ENCODE data around the gene CDC26.

Gene CDC26

DNA sequence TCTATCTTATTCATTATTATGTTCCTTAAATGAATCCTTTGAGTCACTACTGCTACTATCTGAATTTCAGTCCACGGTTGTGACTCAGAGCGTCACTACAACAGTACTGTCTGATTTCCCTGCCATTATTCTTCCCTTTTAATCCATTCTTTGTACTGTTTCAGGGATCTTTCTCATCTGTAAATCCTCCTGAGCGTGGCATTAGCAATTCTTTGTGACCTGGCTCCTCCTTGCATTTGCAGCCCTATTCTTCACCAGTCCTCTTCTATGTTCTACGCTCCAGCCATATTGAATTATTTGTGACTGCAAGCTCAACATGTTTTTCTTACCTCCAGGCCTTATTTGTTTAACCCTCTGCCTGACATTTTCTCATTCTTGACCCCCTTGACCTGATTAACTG, 6.0 kb upstream of the CDC26 start:
- Histone ChIP-seq H3F3A (ENCODE audit: insufficient read depth) (no peaks in the 10 kb centered on the region), H3K27ac (ENCODE audit: low read depth, low read length) (no peak overlapping the region), H2AFZ (ENCODE audit: low read depth, low read length, severe bottlenecking) (no peak overlapping the region), H3K4me3 (ENCODE audit: insufficient read depth, low read length, poor library complexity, severe bottlenecking) (no peak overlapping the region), H3K9ac (ENCODE audit: low read length) (no peak overlapping the region), H3K4me2 (ENCODE audit: low read depth, low read length, poor library complexity, severe bottlenecking) (no peak overlapping the region), H3K27me3 (ENCODE audit: low read length) (no peaks in the 10 kb centered on the region), H4K20me1 (ENCODE audit: low read depth, low read length) (no peaks in the 10 kb centered on the region; the same call in 1 of the 2 replicates), H3K9me3 (ENCODE audit: insufficient read depth, low read length) (no peaks in the 10 kb centered on the region), H3K79me2 (ENCODE audit: insufficient read depth, low read length) (peaks cover 14% of the 10 kb centered on the region), H3K36me3 (ENCODE audit: low read length) (peaks cover 48% of the 10 kb centered on the region; the same call in 1 of the 2 replicates), H3K9me2 (replicated peaks; ENCODE audit: insufficient read depth, low read length) (no peaks in the 10 kb centered on the region)
- TF ChIP-seq EZH2phosphoT487 (conservative IDR thresholded peaks at IDR 0.05; ENCODE audit: low read length): no peak
- TF ChIP-seq, protein P1, sequence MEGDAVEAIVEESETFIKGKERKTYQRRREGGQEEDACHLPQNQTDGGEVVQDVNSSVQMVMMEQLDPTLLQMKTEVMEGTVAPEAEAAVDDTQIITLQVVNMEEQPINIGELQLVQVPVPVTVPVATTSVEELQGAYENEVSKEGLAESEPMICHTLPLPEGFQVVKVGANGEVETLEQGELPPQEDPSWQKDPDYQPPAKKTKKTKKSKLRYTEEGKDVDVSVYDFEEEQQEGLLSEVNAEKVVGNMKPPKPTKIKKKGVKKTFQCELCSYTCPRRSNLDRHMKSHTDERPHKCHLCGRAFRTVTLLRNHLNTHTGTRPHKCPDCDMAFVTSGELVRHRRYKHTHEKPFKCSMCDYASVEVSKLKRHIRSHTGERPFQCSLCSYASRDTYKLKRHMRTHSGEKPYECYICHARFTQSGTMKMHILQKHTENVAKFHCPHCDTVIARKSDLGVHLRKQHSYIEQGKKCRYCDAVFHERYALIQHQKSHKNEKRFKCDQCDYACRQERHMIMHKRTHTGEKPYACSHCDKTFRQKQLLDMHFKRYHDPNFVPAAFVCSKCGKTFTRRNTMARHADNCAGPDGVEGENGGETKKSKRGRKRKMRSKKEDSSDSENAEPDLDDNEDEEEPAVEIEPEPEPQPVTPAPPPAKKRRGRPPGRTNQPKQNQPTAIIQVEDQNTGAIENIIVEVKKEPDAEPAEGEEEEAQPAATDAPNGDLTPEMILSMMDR (IDR thresholded peaks at IDR 0.05; ENCODE audit: insufficient read depth, low read length, poor library complexity, severe bottlenecking): no peak

- H4K20me1 ChIP-seq (ENCODE audit: low read depth, low read length): no peaks in the 10 kb centered on the region; the same call in 1 of the 2 replicates
- H3F3A ChIP-seq (ENCODE audit: insufficient read depth): peaks cover 6% of the 10 kb centered on the region; the same call in 1 of the 2 replicates
- H3K4me2 ChIP-seq (ENCODE audit: low read depth, low read length, poor library complexity, severe bottlenecking): no peak overlapping the region
- H3K36me3 ChIP-seq (ENCODE audit: low read length): peaks cover 30% of the 10 kb centered on the region; the same call in 1 of the 2 replicates
- TF ChIP-seq, protein P1 (IDR thresholded peaks at IDR 0.05; ENCODE audit: insufficient read depth, low read length, poor library complexity, severe bottlenecking): no peak
- no peak for TF ChIP-seq EZH2phosphoT487 (conservative IDR thresholded peaks at IDR 0.05; ENCODE audit: low read length)
- H3K9ac ChIP-seq (ENCODE audit: low read length): no peak overlapping the region
- no peak overlapping the region for H2AFZ ChIP-seq (ENCODE audit: low read depth, low read length, severe bottlenecking)
- no peak overlapping the region for H3K4me3 ChIP-seq (ENCODE audit: insufficient read depth, low read length, poor library complexity, severe bottlenecking)
- no peak overlapping the region for H3K27ac ChIP-seq (ENCODE audit: low read depth, low read length)
- H3K79me2 ChIP-seq (ENCODE audit: insufficient read depth, low read length): peaks cover 34% of the 10 kb centered on the region
- H3K9me3 ChIP-seq (ENCODE audit: insufficient read depth, low read length): no peaks in the 10 kb centered on the region
- no peaks in the 10 kb centered on the region for H3K9me2 ChIP-seq (replicated peaks; ENCODE audit: insufficient read depth, low read length)
- no peaks in the 10 kb centered on the region for H3K27me3 ChIP-seq (ENCODE audit: low read length)
Observed at GRCh38 chr9:113278840-113279239, 3.5 kb upstream of the CDC26 start.

DNA sequence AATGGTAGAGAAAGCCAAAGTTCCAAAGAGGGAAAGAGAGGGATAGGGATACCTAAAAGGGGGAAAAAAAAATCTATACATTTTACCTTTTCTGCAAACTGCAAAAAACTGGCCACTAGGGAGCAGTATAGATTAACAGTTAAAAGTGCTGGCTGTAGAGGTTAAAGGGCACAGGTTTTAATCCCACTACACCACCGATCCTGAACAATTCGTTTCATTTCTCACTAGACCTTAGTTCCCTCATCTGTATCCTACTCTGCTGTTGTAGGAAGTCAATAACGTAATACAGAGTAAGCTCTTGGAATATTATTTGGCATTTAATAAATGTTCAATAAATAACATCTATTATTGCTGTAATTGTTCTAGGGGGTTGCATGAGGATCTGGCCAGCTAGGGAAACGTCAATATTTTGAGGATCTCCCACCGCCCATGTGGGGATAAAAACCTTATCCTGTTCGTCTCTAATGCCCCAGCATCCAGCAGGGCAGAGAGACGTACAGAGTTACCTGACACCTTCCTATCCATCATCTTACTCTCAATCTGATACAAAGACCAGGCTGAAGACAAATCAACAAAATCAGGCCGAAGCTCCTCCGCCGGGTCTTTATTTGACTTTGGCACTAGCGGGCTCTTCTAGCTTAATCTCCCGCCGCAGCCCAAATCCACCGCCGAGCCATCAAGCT, 757 bp downstream of the CDC26 start:
- Histone ChIP-seq H3K79me2 (ENCODE audit: insufficient read depth, low read length) (peaks cover 44% of the 10 kb centered on the region), H3K4me3 (ENCODE audit: insufficient read depth, low read length, poor library complexity, severe bottlenecking) (peak overlapping the region; percentile 88), H3K9ac (ENCODE audit: low read length) (peak overlapping the region; percentile 93), H4K20me1 (ENCODE audit: low read depth, low read length) (no peaks in the 10 kb centered on the region; the same call in 1 of the 2 replicates), H3K27me3 (ENCODE audit: low read length) (no peaks in the 10 kb centered on the region), H3K9me3 (ENCODE audit: insufficient read depth, low read length) (no peaks in the 10 kb centered on the region), H3K9me2 (replicated peaks; ENCODE audit: insufficient read depth, low read length) (no peaks in the 10 kb centered on the region), H2AFZ (ENCODE audit: low read depth, low read length, severe bottlenecking) (peak overlapping the region; percentile 76), H3K36me3 (ENCODE audit: low read length) (peaks cover 32% of the 10 kb centered on the region; the same call in 1 of the 2 replicates), H3F3A (ENCODE audit: insufficient read depth) (peaks cover 6% of the 10 kb centered on the region; the same call in 1 of the 2 replicates), H3K27ac (ENCODE audit: low read depth, low read length) (peak overlapping the region; percentile 65), H3K4me2 (ENCODE audit: low read depth, low read length, poor library complexity, severe bottlenecking) (peak overlapping the region; percentile 81)
- TF ChIP-seq EZH2phosphoT487 (conservative IDR thresholded peaks at IDR 0.05; ENCODE audit: low read length): no peak
- TF ChIP-seq, protein P1 (IDR thresholded peaks at IDR 0.05; ENCODE audit: insufficient read depth, low read length, poor library complexity, severe bottlenecking): peak; percentile 44

Data from SU-DHL-6 (cell line).